ENCODE results near the gene TEX55. TPM values are rescaled to one million over a fixed set of nuclear protein-coding genes. Genes with fewer than 3 reads are reported as not detected.
"Not testable (repeated sequence)": the region's sequence is repeated elsewhere in the genome, so short reads cannot be mapped to it uniquely, and the experiment has no call there.

TEX55 gene
- total RNA-seq (not detected), polyA plus RNA-seq (ENCODE audit: insufficient read length in 6 of 6) (not detected)
- long read RNA-seq, donor 1, result 0 reads
- long read RNA-seq, donor 2, result 0 reads
- long read RNA-seq, donor 3, result 0 reads
- long read RNA-seq, donor 4, result 0 reads
- long read RNA-seq, donor 5, result 0 reads
- long read RNA-seq, donor 6, result 0 reads
- long read RNA-seq, donor 7, result 0 reads
- long read RNA-seq, donor 8, result 0 reads
- long read RNA-seq, donor 9, result 0 reads
- long read RNA-seq, donor 10, result 0 reads
- long read RNA-seq, donor 11, result 0 reads
- long read RNA-seq, donor 12, result 0 reads

GRCh38 chr3:119145500-119146167 lies at the start of gene TEX55:
TSS of gene TEX55 (plus strand) at chr3:119146165. CDS start at chr3:119146190, 25 bp downstream.
- TF ChIP-seq CTCF (IDR thresholded peaks at IDR 0.05), result peak in 1 of 2 donors; percentile 36
- Histone ChIP-seq H3K4me1 (no peaks in the 10 kb centered on the region), H3K27ac (no peak within 1 kb of the TSS), H3K27me3 (no peaks in the 10 kb centered on the region), H3K4me3 (no peak within 1 kb of the TSS), H3K9me3 (no peaks in the 10 kb centered on the region), H3K36me3 (no peaks in the 10 kb centered on the region)
- ATAC-seq (peak; percentile 82), DNase-seq (peak in 2 of 4 donors; percentile 39 to 71)
- intact Hi-C loops (cut with DNase I), result no loop called here

- Histone ChIP-seq H3K4me1 (no peaks in the 10 kb centered on the region), H3K27ac (no peak overlapping the region), H3K27me3 (no peaks in the 10 kb centered on the region), H3K4me3 (no peak overlapping the region), H3K9me3 (no peaks in the 10 kb centered on the region), H3K36me3 (no peaks in the 10 kb centered on the region)
- DNase-seq, result no peak
- no peak for ATAC-seq
- intact Hi-C loops (cut with DNase I), result loop anchor here in 1 of 2 donors (5.0 kb wide), 1 partner anchor 216 kb away; no protein-coding TSS in a partner anchor
- TF ChIP-seq CTCF (IDR thresholded peaks at IDR 0.05), result no peak
These were observed 48.0 kb upstream of the TEX55 start for GRCh38 chr3:119098003-119098402.

GRCh38 chr3:119098619-119099222 lies 47.2 kb upstream of the TEX55 start:
- no peaks in the 10 kb centered on the region for H3K27me3 ChIP-seq
- intact Hi-C loops (cut with DNase I), result loop anchor here in 1 of 2 donors (5.0 kb wide), 1 partner anchor 216 kb away; no protein-coding TSS in a partner anchor
- peak; percentile 36 to 56 for TF ChIP-seq CTCF (IDR thresholded peaks at IDR 0.05)
- DNase-seq (peak in 2 of 4 donors; percentile 19 to 47), ATAC-seq (peak; percentile 59)
- no peaks in the 10 kb centered on the region for H3K9me3 ChIP-seq
- H3K4me3 ChIP-seq, result no peak overlapping the region
- no peak overlapping the region for H3K27ac ChIP-seq
- H3K36me3 ChIP-seq, result no peaks in the 10 kb centered on the region
- H3K4me1 ChIP-seq, result no peaks in the 10 kb centered on the region

- DNase-seq, result no peak
- no peak overlapping the region for H3K27ac ChIP-seq
- TF ChIP-seq CTCF (IDR thresholded peaks at IDR 0.05), result no peak
- no peak overlapping the region for H3K4me3 ChIP-seq
- no peak for ATAC-seq
- no peaks in the 10 kb centered on the region for H3K4me1 ChIP-seq
- intact Hi-C loops (cut with DNase I), result loop anchor here in 1 of 2 donors (5.0 kb wide), 1 partner anchor 217 kb away; no protein-coding TSS in a partner anchor
- no peaks in the 10 kb centered on the region for H3K9me3 ChIP-seq
- no peaks in the 10 kb centered on the region for H3K27me3 ChIP-seq
- H3K36me3 ChIP-seq, result no peaks in the 10 kb centered on the region
These were observed 46.2 kb upstream of the TEX55 start for GRCh38 chr3:119099785-119100184.

GRCh38 chr3:119104031-119104430 lies 41.9 kb upstream of the TEX55 start:
- Histone ChIP-seq H3K4me3 (no peak overlapping the region), H3K27ac (no peak overlapping the region), H3K27me3 (no peaks in the 10 kb centered on the region), H3K4me1 (no peaks in the 10 kb centered on the region), H3K9me3 (no peaks in the 10 kb centered on the region), H3K36me3 (no peaks in the 10 kb centered on the region)
- TF ChIP-seq CTCF (IDR thresholded peaks at IDR 0.05), result no peak
- no peak for ATAC-seq
- no peak for DNase-seq
- intact Hi-C loops (cut with DNase I), result no loop called here

- H3K27ac ChIP-seq; H3K36me3 ChIP-seq; intact Hi-C loops (cut with DNase I); H3K27me3 ChIP-seq; ATAC-seq; H3K4me1 ChIP-seq; H3K4me3 ChIP-seq; DNase-seq: not testable (repeated sequence)
- peaks cover 0 to 31% of the 10 kb centered on the region in 2 donors for H3K9me3 ChIP-seq
These were observed 27.6 kb upstream of the TEX55 start for GRCh38 chr3:119118330-119118729.
